ENCODE data around the gene SAPCD2. TPM values are rescaled to one million over a fixed set of nuclear protein-coding genes. Genes with fewer than 3 reads are reported as not detected.

SAPCD2 gene
- total RNA-seq, 8 experiments from 2014 or later: 0.31 to 12.5 (median 6.4) TPM

GRCh38 chr9:137052293-137052692 is 18.1 kb downstream of the SAPCD2 start:
- 53 to 90% (median 82%) methylated on average over 2 to 3 of the region's 8 CpGs; no CpG with 5 or more reads in 7 of the 10 experiments for WGBS, 10 experiments
- in situ Hi-C loops (cut with MboI; ENCODE audit: low pct_unique_long_range_greater_than_20kb in 2 of 9, low sequenced_read_pairs in 9 of 9, unreplicated experiment in 9 of 9): no loop called here
- no peak overlapping the region for H3K27ac ChIP-seq
- peaks cover 5 to 32% of the 10 kb centered on the region in 2 donors for H3K4me1 ChIP-seq (replicated peaks in 1 of 2)
- no peak for ATAC-seq (replicated peaks in 6 of 8)
- no peak overlapping the region for H3K4me3 ChIP-seq

GRCh38 chr9:137051145-137051724 is 19.1 kb downstream of the SAPCD2 start:
- WGBS, 10 experiments: 64 to 100% (median 90%) methylated on average over 1 to 9 of the region's 17 CpGs; no CpG with 5 or more reads in 6 of the 10 experiments
- H3K4me3 ChIP-seq: no peak overlapping the region
- H3K4me1 ChIP-seq (replicated peaks in 1 of 2): peaks cover 5 to 32% of the 10 kb centered on the region in 2 donors
- in situ Hi-C loops (cut with MboI; ENCODE audit: low pct_unique_long_range_greater_than_20kb in 2 of 9, low sequenced_read_pairs in 9 of 9, unreplicated experiment in 9 of 9): no loop called here
- no peak for ATAC-seq (replicated peaks in 6 of 8)
- no peak overlapping the region for H3K27ac ChIP-seq

GRCh38 chr9:137050570-137050969 is 19.8 kb downstream of the SAPCD2 start:
- in situ Hi-C loops (cut with MboI; ENCODE audit: low pct_unique_long_range_greater_than_20kb in 2 of 9, low sequenced_read_pairs in 9 of 9, unreplicated experiment in 9 of 9): no loop called here
- Histone ChIP-seq H3K4me1 (replicated peaks in 1 of 2) (peaks cover 4 to 26% of the 10 kb centered on the region in 2 donors), H3K27ac (no peak overlapping the region), H3K4me3 (no peak overlapping the region)
- WGBS, 10 experiments: 0 to 62% (median 51%) methylated on average over 1 to 2 of the region's 5 CpGs; no CpG with 5 or more reads in 6 of the 10 experiments
- peak in 1 of 8 experiments; percentile 4 for ATAC-seq (replicated peaks in 6 of 8)

- Histone ChIP-seq H3K4me1 (replicated peaks in 1 of 2) (peaks cover 6 to 25% of the 10 kb centered on the region in 2 donors), H3K27ac (no peak overlapping the region), H3K4me3 (no peak overlapping the region)
- ATAC-seq (replicated peaks in 6 of 8): peak in 6 of 8 experiments; percentile 1 to 22 (median 6)
- 37 to 38% methylated on average over 2 to 9 of the region's 38 CpGs; no CpG with 5 or more reads in 8 of the 10 experiments for WGBS, 10 experiments
- in situ Hi-C loops (cut with MboI; ENCODE audit: low pct_unique_long_range_greater_than_20kb in 2 of 9, low sequenced_read_pairs in 9 of 9, unreplicated experiment in 9 of 9): loop anchor here in 7 of 9 experiments (25.0 kb wide), 1 partner anchor 262 kb away; the partner anchor contains the start of genes CCDC183 (in 7 of the 7) and TMEM141 (in 7 of the 7)
Observed at GRCh38 chr9:137049544-137050449, 20.6 kb downstream of the SAPCD2 start.

- in situ Hi-C loops (cut with MboI; ENCODE audit: low pct_unique_long_range_greater_than_20kb in 2 of 9, low sequenced_read_pairs in 9 of 9, unreplicated experiment in 9 of 9): loop anchor here in 7 of 9 experiments (25.0 kb wide), 1 partner anchor 262 kb away; the partner anchor contains the start of genes CCDC183 (in 7 of the 7) and TMEM141 (in 7 of the 7)
- Histone ChIP-seq H3K4me3 (peak overlapping the region in 1 of 5 donors; percentile 18), H3K27ac (no peak overlapping the region), H3K4me1 (replicated peaks in 1 of 2) (peaks cover 15 to 30% of the 10 kb centered on the region in 2 donors)
- ATAC-seq (replicated peaks in 6 of 8): peak in 3 of 8 experiments; percentile 1 to 36 (median 33)
- WGBS, 10 experiments: 0 to 30% methylated on average over 6 of the region's 72 CpGs; no CpG with 5 or more reads in 8 of the 10 experiments
Observed at GRCh38 chr9:137048655-137049543, 21.5 kb downstream of the SAPCD2 start.

GRCh38 chr9:137046088-137046787 is 24.1 kb downstream of the SAPCD2 start, which contains the start of gene NPDC1:
Gene NPDC1 (minus strand): TSS chr9:137046177. CDS start chr9:137045989, 188 bp downstream.
- H3K27ac ChIP-seq: peak within 1 kb of the TSS; percentile 11 to 68
- H3K4me3 ChIP-seq: peak within 1 kb of the TSS; percentile 45 to 80 (median 67)
- WGBS, 10 experiments: 0 to 7% (median 0%) methylated on average over 3 to 10 of the region's 57 CpGs; no CpG with 5 or more reads in 5 of the 10 experiments
- H3K4me1 ChIP-seq (replicated peaks in 1 of 2): peaks cover 18 to 23% of the 10 kb centered on the region in 2 donors
- in situ Hi-C loops (cut with MboI; ENCODE audit: low pct_unique_long_range_greater_than_20kb in 2 of 9, low sequenced_read_pairs in 9 of 9, unreplicated experiment in 9 of 9): loop anchor here in 7 of 9 experiments (25.0 kb wide), 1 partner anchor 259 kb away; the partner anchor contains the start of genes CCDC183 (in 7 of the 7) and TMEM141 (in 7 of the 7)
- peak; percentile 21 to 80 (median 74) for ATAC-seq (replicated peaks in 6 of 8)

- in situ Hi-C loops (cut with MboI; ENCODE audit: low pct_unique_long_range_greater_than_20kb in 2 of 9, low sequenced_read_pairs in 9 of 9, unreplicated experiment in 9 of 9): loop anchor here in 7 of 9 experiments (25.0 kb wide), 1 partner anchor 258 kb away; the partner anchor contains the start of genes CCDC183 (in 7 of the 7) and TMEM141 (in 7 of the 7)
Observed at GRCh38 chr9:137045294-137046087, 24.9 kb downstream of the SAPCD2 start.

GRCh38 chr9:137044502-137045177 is 25.7 kb downstream of the SAPCD2 start:
- peak overlapping the region; percentile 45 to 80 (median 67) for H3K4me3 ChIP-seq
- 28 to 66% (median 41%) methylated on average over 1 to 8 of the region's 18 CpGs; no CpG with 5 or more reads in 4 of the 10 experiments for WGBS, 10 experiments
- H3K27ac ChIP-seq: no peak overlapping the region
- in situ Hi-C loops (cut with MboI; ENCODE audit: low pct_unique_long_range_greater_than_20kb in 2 of 9, low sequenced_read_pairs in 9 of 9, unreplicated experiment in 9 of 9): loop anchor here in 7 of 9 experiments (25.0 kb wide), 1 partner anchor 257 kb away; the partner anchor contains the start of genes CCDC183 (in 7 of the 7) and TMEM141 (in 7 of the 7)
- peak in 1 of 8 experiments; percentile 9 for ATAC-seq (replicated peaks in 6 of 8)
- H3K4me1 ChIP-seq (replicated peaks in 1 of 2): peaks cover 18 to 22% of the 10 kb centered on the region in 2 donors

More at GRCh38 chr9:137045294-137046087, 24.9 kb downstream of the SAPCD2 start:
- WGBS, 10 experiments: 0 to 56% (median 4%) methylated on average over 5 to 19 of the region's 96 CpGs; no CpG with 5 or more reads in 7 of the 10 experiments
- H3K27ac ChIP-seq: peak overlapping the region; percentile 11 to 68
- H3K4me3 ChIP-seq: peak overlapping the region; percentile 45 to 80 (median 67)
- peaks cover 18 to 23% of the 10 kb centered on the region in 2 donors for H3K4me1 ChIP-seq (replicated peaks in 1 of 2)
- peak; percentile 24 to 80 (median 40) for ATAC-seq (replicated peaks in 6 of 8)

GRCh38 chr9:137044037-137044436 is 26.3 kb downstream of the SAPCD2 start:
- ATAC-seq (replicated peaks in 6 of 8): no peak
- in situ Hi-C loops (cut with MboI; ENCODE audit: low pct_unique_long_range_greater_than_20kb in 2 of 9, low sequenced_read_pairs in 9 of 9, unreplicated experiment in 9 of 9): loop anchor here in 7 of 9 experiments (25.0 kb wide), 1 partner anchor 257 kb away; the partner anchor contains the start of genes CCDC183 (in 7 of the 7) and TMEM141 (in 7 of the 7)
- WGBS, 10 experiments: 48 to 94% (median 76%) methylated on average over 2 to 6 of the region's 12 CpGs; no CpG with 5 or more reads in 7 of the 10 experiments
- Histone ChIP-seq H3K27ac (no peak overlapping the region), H3K4me3 (peak overlapping the region in 2 of 5 donors; percentile 45 to 63), H3K4me1 (replicated peaks in 1 of 2) (peaks cover 18 to 19% of the 10 kb centered on the region in 2 donors)
